GM12891 (cell line): ENCODE results near the gene DESI1.

ENCODE experiments used
- PAX5 ChIP-seq: IDR thresholded peaks from 2 replicates; pipeline ENCODE4 v1.6.1; 2011; ENCODE audit warnings: low read length, moderate library complexity, mild to moderate bottlenecking; ENCODE audit not compliant: insufficient read depth, severe bottlenecking
- POLR2A ChIP-seq: IDR thresholded peaks from 2 replicates; pipeline ENCODE4 v1.6.1; 2011; ENCODE audit warnings: low read depth, low read length, control low read depth
- POLR2AphosphoS5 ChIP-seq: IDR thresholded peaks from 2 replicates; pipeline ENCODE4 v1.6.1; 2011; ENCODE audit warnings: low read depth, low read length, control low read depth
- SPI1 ChIP-seq: IDR thresholded peaks from 2 replicates; pipeline ENCODE4 v1.6.1; 2011; ENCODE audit warnings: low read depth, low read length, control low read depth

DNA sequence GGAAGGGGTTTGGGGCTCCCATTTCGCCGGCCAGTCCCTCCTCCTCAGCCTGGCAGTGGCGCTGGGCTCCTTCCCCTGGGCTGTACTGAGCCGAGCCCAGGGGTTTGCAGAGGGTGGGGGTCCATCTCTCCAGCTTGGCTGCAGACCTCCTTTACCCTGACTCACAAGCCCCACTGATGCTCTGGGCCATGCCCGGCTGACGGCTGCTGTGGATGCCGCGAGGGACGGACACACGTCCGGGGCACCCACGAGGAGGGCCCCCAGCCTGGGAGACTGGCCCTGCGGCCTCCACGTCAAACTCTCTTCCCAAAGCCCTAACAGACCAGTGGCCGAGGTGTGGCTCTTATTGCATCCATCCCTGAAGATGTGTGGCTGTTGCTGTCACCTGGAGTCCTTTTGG is 45.3 kb downstream of the DESI1 start:
- TF ChIP-seq POLR2A (no peak), PAX5 (no peak), POLR2AphosphoS5 (no peak), SPI1 (no peak)
